HG02840 (cell line): ENCODE results near the gene DIS3L2.

Source experiments
- ATAC-seq: cut with Tn5 transposase; IDR thresholded peaks from one replicate; pipeline ENCODE4 v1.9.1; 2021; ENCODE audit warnings: mild to moderate bottlenecking, moderate library complexity, moderate number of reproducible peaks; ENCODE audit not compliant: unreplicated experiment, low FRiP score

DIS3L2 gene

DNA sequence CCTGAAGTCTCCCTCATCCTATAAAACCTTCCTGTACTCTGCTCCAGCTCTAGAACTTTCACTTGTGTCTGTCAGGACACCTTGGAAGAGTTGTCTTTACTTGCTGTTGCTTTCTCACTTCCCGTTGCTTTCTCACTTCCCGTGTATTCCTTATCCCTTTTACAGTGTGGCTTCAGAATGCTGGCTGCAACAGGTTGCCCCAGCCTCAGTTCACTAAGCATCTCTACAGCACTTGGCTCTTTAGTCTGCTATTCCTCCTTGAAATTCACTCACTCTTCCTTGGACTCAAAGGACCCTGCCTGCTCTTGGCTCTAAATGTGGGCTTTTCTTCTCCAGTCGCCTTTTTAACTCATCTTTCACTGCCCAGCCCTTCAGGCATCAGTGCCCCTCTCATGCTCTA is 254.5 kb downstream of the DIS3L2 start:
- ATAC-seq: no peak

DNA sequence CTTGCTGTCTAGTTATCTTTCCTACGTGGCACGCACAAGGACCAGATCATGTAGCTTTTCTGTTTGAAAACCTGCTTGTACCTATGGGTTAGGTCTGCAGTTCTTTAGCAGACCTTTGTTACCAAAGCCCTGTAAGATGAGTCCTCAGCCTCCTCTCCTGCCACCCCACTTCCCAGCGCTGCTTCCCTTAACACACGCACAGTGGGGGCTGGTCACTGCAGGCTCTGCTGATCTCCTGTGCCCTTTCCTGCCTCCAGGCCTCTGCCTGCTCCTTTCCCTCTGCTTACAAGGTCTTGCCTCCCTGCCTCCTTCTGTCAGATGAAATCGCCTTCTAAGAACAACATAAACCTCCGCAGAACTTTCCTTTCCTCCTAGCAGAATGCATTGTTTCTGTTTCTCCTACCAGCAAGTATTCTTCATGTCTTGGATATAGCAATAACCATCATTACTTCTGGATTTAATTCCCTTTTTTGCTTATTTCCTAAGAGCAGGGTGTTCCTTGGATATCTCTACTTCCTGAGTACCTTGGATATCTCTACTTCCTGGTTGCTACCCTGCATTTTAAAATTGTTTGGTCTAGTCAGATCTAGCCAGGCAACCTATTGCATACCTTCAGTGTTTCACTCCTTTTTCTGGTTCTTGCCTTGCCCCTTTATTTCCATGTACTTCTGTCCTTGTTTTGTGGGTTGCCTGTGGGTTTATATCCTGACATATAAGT is 257.4 kb downstream of the DIS3L2 start:
- ATAC-seq: no peak

DNA sequence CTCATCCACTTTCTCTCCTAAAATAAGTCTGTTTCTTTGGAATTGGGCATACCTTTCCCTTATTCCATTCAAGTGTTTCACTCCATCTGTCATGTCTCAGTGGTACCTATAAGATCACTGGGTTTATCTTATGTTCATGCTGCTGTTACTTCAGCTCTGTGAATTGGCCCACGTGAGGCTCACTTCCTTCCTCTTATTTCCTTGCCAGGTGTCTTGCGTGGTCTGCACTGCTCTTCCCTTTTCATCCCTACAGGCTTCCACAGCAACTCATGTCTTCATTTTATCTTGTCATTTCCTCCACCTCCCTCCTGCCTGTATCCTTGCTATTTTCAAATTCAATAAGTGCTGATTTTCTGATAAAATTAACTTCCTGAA is 258.0 kb downstream of the DIS3L2 start:
- no peak for ATAC-seq

DNA sequence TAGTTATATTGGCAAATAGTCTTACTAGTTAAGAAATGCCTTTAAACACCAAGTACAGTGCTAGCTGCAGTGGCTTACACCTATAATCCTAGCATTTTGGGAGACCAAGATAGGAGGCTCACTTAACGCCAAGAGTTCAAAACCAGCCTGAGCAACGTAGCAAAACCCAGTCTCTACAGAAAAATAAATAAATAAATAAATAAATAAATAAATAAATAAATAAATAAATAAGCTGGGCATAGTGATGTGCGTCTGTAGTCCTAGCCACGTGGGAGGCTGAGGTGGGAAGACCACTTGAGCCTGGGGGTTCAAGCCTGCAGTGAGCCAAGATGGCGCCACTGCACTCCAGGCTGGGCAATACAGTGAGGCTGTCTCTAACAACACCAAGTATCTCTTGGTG is 258.4 kb downstream of the DIS3L2 start:
- no peak for ATAC-seq

DNA sequence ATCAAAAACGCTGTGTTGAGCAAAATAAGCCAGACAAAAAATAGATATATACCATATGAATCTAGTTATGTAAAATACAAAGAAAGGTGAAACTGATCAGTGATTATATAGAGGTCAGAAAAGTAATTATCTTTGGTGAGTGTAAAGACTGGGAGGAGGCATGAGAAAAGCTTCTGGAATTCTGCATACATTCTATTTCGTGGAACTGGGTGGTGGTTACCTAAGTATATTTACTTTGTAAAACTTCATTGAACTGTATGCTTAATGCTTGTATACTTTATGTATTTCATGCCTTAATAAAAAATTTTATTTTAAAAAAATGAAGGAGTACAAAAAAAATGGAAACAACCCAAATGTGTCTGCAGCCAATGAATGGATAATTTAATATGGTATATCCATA is 263.9 kb downstream of the DIS3L2 start:
- no peak for ATAC-seq

DNA sequence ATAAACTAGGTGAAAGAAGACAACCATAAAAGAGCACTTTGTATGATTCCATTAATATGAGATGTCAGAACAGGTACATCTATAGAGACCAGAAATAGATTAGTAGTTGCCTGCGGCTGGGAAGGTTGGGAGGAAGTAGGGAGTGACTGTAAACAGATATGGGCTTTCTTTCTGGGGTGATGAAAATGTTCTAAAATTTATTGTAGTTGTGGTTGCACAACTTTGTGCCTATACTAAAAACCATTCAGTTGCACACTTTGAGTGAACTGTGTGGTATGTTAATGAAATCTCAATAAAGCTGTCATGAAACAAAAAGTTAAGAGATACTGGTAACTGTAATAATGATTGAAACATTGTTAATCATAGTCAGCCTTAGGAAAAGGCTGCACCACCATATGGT is 264.4 kb downstream of the DIS3L2 start:
- ATAC-seq: no peak

DNA sequence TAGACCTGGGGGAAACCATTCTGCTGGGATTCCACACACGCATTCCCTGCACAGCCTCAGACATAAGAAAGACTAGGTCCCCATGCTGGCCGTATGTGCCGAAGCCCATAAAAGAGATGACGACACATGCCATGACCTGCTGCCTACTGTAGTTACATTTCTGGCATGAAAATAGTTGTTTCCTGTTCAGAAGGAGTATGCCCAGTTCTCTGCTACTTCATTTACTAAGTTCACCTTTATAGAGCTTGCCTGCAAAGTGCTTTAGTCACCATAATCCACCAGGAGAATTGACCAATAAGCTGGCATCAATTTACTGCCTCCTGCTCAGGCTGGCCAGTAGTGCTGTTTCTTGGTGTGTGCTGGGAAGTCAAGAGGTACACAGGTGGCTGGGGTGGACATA is 266.8 kb downstream of the DIS3L2 start:
- no peak for ATAC-seq

DNA sequence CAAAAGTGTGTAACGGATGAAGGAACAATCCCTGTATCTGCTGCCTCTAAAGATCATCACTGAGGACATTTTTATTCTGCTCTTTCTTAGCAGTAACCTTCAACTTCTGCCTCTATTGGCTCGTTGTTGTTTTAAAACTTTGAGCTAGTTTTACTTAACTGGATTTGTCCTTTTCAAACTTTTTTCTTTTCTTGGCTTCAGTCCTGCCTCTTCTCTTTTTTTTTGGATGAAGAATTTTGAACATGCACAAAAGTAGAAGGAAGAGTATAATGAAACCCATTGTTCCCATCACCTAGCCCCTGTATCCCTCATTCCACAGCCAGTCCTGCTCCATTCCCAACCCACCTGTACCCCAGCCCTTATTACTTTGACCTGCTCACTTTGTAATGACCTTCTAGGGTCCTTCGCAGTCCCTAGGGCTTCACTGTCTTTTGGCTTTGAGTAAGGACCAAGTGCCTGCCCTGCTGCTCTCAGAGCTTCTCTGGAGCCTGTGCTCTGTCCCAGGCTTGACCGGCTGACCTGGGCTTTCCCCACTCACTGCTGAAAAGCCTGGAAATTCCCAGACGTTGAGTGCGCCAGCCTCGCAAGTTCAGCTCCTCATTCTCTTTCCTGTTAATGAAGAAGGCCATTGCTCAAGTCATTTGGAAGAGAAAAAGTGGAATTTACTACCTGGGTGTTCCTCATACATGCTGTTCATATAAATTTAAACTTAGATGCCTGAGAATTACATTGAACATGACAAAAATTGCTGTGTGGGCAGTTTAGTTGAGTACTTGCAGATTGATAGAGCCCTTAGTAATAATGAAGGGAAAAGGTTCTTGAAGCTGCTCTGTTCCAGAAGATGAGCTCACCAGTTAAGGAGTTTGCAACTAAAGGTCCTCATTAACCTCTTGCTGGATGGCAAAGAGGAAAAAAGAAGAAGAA is 267.7 kb downstream of the DIS3L2 start:
- ATAC-seq: no peak

DNA sequence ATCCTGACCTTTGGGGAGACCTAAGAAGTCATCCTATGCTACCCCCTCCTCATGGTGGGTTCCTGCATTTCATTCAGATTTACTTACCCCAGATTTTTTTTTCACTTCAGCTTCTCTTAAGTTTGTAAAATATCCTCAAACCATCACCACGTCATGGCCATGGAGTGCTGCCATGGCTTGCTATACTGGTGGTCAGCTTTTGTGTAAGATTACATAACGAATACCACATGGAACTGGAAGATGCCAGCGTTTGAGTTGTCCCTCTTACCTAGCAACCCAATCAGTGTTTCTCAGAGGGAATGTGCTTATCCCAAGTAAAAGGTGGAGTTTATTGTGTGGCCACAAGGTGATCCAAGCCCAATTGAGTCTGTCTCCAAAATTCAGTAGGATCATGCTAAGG is 268.4 kb downstream of the DIS3L2 start:
- ATAC-seq: no peak

DNA sequence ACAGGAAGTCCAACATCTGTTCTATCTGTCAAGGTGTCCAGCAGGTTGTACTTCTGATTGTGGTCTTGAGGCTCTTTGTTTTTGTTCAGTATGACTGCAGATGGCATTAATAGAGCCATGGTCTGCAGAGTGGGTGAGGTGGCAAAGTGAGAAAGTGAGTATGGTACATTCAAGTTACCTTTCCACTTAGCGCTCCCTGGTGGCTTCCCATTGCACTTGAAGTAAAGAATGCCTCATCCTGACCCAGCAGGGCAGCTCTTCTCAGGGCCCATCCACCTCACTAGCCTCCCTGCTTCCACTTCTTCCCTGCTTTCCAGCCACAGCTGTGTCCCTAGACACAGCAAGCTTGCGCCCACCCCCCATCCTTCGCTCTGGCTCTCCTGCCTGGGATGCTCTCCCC is 269.0 kb downstream of the DIS3L2 start:
- no peak for ATAC-seq

DNA sequence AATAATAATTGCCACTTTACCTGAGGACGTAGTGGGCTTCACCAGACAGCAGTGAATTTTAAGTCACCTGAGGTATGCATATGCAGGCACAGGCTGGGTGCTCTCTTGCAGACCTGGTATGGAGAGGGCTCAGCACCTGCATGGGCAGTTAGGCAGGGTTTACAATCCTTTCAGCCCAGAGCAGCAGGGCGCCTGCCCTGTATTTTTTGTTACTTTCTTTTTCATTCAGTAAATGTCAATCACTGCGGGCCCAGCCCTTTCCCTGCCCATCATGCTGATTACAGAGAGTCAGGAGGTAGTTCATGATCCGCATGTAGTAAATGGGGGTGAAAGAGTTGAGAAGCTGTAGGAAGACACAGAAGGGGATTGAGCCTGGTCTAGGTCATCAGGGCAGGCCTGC is 270.0 kb downstream of the DIS3L2 start:
- ATAC-seq: no peak

DNA sequence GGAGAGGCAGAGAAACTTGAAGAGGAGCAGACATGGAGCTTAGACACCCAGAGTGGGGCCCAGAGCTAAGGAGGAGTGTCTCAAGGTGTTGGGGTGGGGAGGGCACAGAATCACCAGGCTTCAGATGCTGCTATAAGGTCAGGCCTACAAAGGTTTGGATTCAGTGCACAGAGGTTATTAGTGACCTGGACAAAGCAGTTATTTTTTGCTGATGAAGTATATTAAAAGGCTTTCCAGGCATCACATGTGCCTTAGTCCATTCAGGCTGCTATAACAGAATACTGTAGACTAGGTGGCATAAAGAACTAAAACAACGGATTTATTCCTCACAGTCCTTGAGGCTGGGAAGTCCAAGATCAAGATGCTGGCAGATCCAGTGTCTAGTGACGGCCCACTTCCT is 271.4 kb downstream of the DIS3L2 start:
- no peak for ATAC-seq

DNA sequence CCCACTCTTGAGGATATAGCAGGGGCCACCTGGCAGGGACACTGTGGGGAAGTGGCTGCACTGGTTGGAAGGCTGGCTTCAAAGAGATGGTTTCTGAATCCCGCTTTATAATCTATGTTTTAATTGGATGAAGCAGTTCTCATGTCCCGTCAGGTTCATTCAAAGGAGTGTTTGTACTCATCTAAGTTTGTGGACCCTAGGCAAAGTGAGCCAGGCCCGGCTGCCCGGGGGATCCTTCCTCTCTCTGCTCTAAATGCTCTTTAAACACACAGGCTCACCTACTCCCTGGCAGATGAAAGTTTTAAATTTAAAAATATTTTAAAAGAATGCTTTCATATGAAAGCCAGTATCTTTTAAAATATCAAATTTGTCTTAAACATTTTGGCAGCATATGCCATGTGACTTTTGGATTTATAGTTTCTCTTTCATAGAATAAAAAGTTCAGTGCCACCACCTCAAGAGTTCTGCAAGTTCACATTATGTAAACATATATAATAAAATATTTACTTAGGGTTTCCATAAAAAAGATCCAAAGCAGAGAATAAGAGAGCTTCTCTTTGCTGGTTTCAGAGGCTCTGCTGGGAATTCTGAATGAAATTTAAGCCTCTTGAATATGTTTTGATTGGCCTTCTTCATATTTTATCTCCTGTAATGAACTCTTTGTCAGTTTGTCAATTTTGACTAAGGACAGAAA is 273.6 kb downstream of the DIS3L2 start:
- no peak for ATAC-seq

DNA sequence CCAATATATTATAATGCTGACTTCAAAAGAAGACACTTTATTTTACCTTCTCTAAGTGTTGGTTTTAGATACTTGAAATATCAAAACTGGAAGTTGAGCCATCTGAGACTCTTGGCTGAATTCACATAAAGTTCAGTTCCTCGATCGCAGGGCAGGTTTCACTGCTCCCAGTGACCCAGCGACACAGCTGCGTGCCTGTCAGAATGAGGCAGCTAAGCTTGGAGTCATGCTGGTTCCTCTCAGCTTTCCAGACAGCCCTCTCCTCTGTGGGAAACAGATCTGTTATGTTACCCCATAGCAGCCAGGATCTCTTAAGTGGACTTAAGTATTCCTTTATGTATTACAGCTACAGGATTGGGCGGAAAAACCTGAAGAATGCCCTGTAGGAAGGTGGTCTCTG is 274.2 kb downstream of the DIS3L2 start:
- no peak for ATAC-seq

DNA sequence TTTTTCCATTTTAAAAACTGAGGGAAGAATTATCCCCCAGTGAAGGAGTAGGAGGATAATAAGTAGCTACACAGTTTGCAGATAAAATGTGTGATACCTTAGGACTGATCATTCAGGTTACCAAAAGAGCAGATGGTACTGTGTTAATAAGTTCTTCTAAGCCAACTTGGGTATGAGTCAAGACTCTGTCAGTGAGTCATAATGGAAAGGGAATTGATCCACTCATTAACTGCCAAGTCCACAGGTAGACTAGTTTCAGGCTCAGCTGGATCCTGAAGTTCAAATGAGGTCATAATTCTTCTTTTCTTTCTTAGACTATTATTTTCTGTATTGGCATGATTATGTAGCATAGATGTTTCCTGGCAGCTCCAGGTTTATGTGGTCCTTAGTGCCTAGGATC is 274.7 kb downstream of the DIS3L2 start:
- ATAC-seq: no peak

DNA sequence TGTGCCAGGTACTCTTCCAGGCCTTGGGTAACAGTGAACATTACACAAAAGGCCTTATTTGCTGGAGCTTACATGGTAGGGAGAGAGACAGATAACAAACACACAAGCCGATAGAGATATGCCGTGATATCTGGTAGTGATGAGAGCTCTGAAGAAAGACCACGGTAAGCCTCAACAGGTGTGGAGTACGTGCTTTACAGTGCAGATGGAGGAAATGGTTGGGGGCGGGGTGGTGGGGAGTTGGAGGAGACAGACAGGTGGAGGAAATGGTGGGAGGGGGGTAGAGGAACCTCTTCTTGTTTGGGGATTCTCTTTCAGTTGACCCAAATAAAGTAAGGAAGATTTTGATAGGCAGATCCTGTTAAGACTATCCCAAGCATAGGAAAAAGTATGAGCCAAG is 276.0 kb downstream of the DIS3L2 start:
- no peak for ATAC-seq

DNA sequence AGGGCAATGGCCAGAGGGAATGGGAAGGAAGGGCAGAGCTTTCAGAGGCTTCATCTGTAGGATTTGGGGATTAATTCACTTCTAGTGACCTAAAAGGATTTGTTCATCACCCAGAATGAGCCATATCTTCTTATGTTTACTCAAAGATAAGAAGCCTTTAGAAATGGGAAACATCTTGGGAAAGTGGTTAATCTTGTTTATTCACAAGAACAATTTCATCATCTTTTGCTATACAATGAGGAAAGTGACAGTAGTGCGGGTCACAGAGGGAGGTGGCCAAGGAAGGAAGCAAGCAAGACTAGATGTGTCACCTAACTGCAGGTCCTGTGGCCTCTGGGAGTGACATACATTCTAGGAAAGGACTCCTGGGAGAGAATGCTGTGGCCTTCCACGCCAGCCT is 276.6 kb downstream of the DIS3L2 start:
- no peak for ATAC-seq

DNA sequence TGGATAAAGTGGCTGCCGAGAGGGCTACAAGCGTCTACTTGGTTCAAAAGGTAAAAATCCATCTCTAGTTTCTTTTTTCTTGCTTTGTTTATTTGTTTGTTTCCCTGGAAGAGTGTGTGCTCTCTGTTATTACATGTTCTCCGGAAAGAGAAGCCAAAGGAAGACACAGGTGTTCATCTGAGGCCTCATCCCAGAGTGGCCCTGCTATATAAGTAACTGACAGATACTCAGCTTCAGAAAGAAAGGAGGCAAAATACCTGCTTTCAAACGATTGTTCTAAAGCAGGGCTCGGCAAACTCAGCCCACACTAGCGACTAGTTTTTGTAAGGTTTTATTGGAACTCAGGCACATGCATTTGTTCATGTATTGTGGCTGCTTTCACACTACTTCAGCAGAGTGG is 277.1 kb downstream of the DIS3L2 start:
- no peak for ATAC-seq

DNA sequence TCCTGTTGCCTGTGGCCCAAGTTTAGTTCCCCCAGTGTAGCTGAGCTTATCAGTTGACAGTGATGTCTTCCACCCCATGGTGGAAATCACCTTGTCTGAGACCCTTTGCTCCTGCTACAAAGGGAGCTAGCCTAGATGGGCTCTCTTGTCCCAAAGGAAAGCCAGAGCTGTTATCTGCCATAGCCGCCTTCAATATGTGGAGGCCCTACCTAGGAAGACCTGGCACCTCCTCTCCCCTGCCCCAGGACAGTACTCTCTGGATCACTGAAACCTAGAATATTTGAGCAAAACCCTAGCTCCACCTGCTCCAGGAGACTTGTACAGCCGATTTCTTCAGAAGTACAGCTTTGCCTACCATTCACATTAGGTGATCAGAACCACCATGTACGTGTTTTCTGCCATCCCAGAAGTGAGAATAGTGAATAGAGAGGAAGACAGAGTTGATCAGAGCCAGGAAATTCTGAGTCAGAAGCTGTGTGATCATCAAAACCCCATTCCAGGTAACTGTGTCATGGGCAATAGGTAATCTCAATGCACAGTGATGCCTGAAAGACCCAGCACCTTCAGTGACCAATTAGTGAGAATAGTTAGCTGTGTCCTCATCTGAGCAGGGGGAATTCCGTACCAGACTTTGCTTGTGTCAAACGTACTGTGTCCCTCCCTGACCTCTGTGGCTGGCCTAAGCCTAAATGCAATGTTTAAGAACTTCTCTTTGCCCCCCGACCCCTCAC is 278.6 kb downstream of the DIS3L2 start:
- no peak for ATAC-seq

DNA sequence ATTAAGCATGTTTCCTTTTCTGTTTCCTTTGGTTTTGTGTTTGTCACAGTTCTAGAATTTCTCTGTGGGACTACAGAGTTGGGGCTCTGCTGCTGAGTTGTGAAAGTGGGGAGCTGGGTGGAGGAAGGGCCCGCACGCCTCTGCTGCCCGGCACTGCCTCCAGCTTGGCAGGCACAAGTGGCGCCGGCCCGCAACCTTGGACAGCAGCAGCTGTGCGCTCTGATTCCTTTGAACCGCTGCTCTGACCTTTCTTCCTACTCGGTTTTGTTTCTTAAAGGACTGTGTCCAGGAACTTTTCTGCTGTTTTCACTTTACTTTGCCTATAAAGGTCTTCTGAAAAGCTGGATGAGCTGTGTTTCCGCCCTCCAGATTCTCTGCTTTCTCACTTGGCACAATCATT is 279.4 kb downstream of the DIS3L2 start:
- no peak for ATAC-seq

DNA sequence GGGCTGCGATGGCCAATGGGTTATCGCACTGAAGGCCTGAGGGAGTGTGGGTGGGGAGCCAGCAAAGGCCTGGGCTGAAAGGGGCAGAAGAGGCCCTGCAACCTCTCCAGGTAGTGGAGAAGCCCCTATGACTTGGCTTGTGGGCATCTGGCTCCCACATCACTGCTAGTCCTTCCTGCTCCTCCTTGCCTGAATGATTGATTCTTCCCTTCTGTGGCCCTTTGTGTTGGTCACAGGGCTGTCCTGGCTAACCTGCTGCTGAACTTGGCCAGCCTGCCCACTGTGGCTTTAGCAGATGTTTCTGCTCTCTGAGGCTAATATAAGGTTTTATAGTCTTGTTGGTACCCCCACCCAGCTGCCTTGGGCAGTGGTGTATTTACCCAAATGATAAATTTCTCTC is 280.8 kb downstream of the DIS3L2 start:
- no peak for ATAC-seq
